ENCODE measurements around the gene IFNAR1. TPM values are rescaled to one million over a fixed set of nuclear protein-coding genes. Genes with fewer than 3 reads are reported as not detected.

IFNAR1 gene
- total and polyA plus RNA-seq, 2 of the 4 experiments (the other 2 are of a cell fraction) = 7.8 to 9.9 TPM

DNA sequence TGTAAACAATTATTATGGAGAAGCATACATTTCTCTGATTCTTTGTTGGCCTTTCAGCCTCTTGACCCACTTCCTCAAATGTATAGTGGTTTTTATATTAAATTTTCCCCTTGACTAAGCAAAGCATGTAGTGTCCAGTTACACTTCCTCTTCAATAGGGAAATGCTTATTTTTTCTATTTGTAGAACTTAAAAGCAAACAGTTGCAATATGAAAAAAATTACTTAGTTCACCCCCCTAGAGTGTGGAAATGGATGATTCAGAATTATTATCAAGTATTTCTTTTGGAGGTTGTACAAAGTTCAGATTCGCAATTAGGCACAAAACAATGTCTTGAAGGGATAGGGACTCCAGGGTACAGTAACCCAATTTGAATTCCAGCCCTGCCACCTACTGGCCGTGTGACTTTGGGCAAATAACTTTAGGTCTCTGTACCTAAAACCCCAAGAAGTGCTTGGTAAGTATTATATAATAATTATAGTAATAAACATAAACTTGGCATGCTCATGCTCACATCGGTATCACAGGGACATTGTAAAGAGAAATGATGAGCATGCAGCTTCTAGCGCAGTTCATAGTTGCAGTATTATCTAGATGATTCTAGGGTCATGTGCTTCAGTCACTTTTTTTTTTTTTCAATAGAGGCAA, 49.8 kb downstream of the IFNAR1 start:
- WGBS, 2 experiments (ENCODE audit: extremely low coverage in 2 of 2, insufficient read length in 1 of 2) = 86% methylated on average over 1 of the region's 4 CpGs; no CpG with 5 or more reads in 1 of the 2 experiments
- Histone ChIP-seq H2BK120ac (ENCODE audit: low read depth, low read length) (no peak overlapping the region), H2AK9ac (replicated peaks; ENCODE audit: low read depth, low read length, poor library complexity) (no peak overlapping the region), H3K23ac (ENCODE audit: low read depth, low read length) (no peak overlapping the region), H4K91ac (ENCODE audit: insufficient read depth, low read depth, low read length) (no peak overlapping the region), H3K4me1 (ENCODE audit: control insufficient read depth, insufficient read depth, low read length) (peaks cover 6% of the 10 kb centered on the region; the same call in 1 of the 2 replicates), H2AK5ac (ENCODE audit: low read depth, low read length) (no peak overlapping the region), H3K9ac (ENCODE audit: low read depth, low read length) (no peak overlapping the region), H3K27me3 (ENCODE audit: control insufficient read depth, insufficient read depth, low read length) (no peaks in the 10 kb centered on the region; the same call in 1 of the 2 replicates), H4K20me1 (ENCODE audit: insufficient read depth, low read length) (no peaks in the 10 kb centered on the region), H3K4ac (ENCODE audit: low read depth, low read length) (no peak overlapping the region), H3K9me1 (ENCODE audit: insufficient read depth, low read length) (no peaks in the 10 kb centered on the region), H3K36me3 (ENCODE audit: control insufficient read depth, insufficient read depth, low read length) (no peaks in the 10 kb centered on the region), H3K9me3 (ENCODE audit: control insufficient read depth, insufficient read depth, low read length) (peaks cover 8% of the 10 kb centered on the region), H3K27ac (ENCODE audit: insufficient read depth, low read length) (no peak overlapping the region), H2AFZ (replicated peaks; ENCODE audit: low read length, poor library complexity) (no peak overlapping the region), H2BK20ac (ENCODE audit: low read depth, low read length) (no peak overlapping the region), H3K79me1 (ENCODE audit: low read depth in 1 of 2, low read length in 2 of 2) (no peaks in the 10 kb centered on the region), H3K56ac (ENCODE audit: extremely low read depth, insufficient read depth, low read length) (no peak overlapping the region), H3K4me2 (ENCODE audit: low read depth, low read length) (no peak overlapping the region), H3K18ac (ENCODE audit: low read depth, low read length) (no peak overlapping the region), H2BK5ac (ENCODE audit: low read depth, low read length, poor library complexity, severe bottlenecking) (no peak overlapping the region), H3K14ac (replicated peaks; ENCODE audit: low read depth, low read length) (no peak overlapping the region), H2BK15ac (ENCODE audit: low read depth, low read length) (no peak overlapping the region), H4K5ac (ENCODE audit: low read depth, low read length) (no peak overlapping the region), H4K8ac (ENCODE audit: low read depth in 2 of 2, low read length in 2 of 2) (no peak overlapping the region), H3K4me3 (ENCODE audit: insufficient read depth, low read depth, low read length) (no peak overlapping the region)
- dilution Hi-C loops (cut with HindIII; ENCODE audit: low sequenced_read_pairs, unreplicated experiment) = no loop called here
- in situ Hi-C loops (cut with MboI; ENCODE audit: low sequenced_read_pairs) = no loop called here
- DNase-seq (peak; percentile 58), ATAC-seq (ENCODE audit: low read depth) (peak; percentile 82)
- CTCF ChIA-PET = no interaction called here
- no TSS peak for BruUV-seq (replicated peaks)
- intact Hi-C loops (cut with micrococcal nuclease) = loop anchor here (1.0 to 5.0 kb wide), 2 partner anchors 37 to 175 kb away; no protein-coding TSS in a partner anchor
- TF ChIP-seq RAD21 (IDR thresholded peaks at IDR 0.05; ENCODE audit: low read length) (peak; percentile 64), SMC3 (IDR thresholded peaks at IDR 0.05; ENCODE audit: low read depth, low read length) (peak; percentile 51), NFE2L2 (IDR thresholded peaks at IDR 0.05; ENCODE audit: low read depth, low read length) (no peak), BHLHE40 (IDR thresholded peaks at IDR 0.05; ENCODE audit: low read depth, low read length) (no peak), CHD1 (IDR thresholded peaks at IDR 0.05; ENCODE audit: low read depth, low read length) (no peak), RCOR1 (IDR thresholded peaks at IDR 0.05; ENCODE audit: insufficient replicate concordance, low read length) (no peak), CEBPB (IDR thresholded peaks at IDR 0.05; ENCODE audit: low read depth, low read length) (no peak)
- TF ChIP-seq, protein P1, sequence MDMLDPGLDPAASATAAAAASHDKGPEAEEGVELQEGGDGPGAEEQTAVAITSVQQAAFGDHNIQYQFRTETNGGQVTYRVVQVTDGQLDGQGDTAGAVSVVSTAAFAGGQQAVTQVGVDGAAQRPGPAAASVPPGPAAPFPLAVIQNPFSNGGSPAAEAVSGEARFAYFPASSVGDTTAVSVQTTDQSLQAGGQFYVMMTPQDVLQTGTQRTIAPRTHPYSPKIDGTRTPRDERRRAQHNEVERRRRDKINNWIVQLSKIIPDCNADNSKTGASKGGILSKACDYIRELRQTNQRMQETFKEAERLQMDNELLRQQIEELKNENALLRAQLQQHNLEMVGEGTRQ (IDR thresholded peaks at IDR 0.05; ENCODE audit: low read depth, low read length) = no peak
- TF ChIP-seq, protein P2, sequence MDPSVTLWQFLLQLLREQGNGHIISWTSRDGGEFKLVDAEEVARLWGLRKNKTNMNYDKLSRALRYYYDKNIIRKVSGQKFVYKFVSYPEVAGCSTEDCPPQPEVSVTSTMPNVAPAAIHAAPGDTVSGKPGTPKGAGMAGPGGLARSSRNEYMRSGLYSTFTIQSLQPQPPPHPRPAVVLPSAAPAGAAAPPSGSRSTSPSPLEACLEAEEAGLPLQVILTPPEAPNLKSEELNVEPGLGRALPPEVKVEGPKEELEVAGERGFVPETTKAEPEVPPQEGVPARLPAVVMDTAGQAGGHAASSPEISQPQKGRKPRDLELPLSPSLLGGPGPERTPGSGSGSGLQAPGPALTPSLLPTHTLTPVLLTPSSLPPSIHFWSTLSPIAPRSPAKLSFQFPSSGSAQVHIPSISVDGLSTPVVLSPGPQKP (IDR thresholded peaks at IDR 0.05; ENCODE audit: borderline replicate concordance, low read depth, low read length) = no peak
- TF ChIP-seq, protein P3, sequence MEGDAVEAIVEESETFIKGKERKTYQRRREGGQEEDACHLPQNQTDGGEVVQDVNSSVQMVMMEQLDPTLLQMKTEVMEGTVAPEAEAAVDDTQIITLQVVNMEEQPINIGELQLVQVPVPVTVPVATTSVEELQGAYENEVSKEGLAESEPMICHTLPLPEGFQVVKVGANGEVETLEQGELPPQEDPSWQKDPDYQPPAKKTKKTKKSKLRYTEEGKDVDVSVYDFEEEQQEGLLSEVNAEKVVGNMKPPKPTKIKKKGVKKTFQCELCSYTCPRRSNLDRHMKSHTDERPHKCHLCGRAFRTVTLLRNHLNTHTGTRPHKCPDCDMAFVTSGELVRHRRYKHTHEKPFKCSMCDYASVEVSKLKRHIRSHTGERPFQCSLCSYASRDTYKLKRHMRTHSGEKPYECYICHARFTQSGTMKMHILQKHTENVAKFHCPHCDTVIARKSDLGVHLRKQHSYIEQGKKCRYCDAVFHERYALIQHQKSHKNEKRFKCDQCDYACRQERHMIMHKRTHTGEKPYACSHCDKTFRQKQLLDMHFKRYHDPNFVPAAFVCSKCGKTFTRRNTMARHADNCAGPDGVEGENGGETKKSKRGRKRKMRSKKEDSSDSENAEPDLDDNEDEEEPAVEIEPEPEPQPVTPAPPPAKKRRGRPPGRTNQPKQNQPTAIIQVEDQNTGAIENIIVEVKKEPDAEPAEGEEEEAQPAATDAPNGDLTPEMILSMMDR (conservative IDR thresholded peaks at IDR 0.05; ENCODE audit: low read depth, low read length) = peak; percentile 57
- POLR2A ChIA-PET (ENCODE audit: unreplicated experiment) = no interaction called here

Data from IMR-90 (cell line).